HG03460 (cell line): ENCODE results near the gene CD79B.

ENCODE experiments used
- ATAC-seq: cut with Tn5 transposase; IDR thresholded peaks from one replicate; pipeline ENCODE4 v1.9.1; 2021; ENCODE audit not compliant: unreplicated experiment

The CD79B gene

GRCh38 chr17:63931981-63932561 is at the start of gene CD79B:
Gene CD79B (minus strand): TSS chr17:63932331. CDS start chr17:63932261, 70 bp downstream.
- ATAC-seq, result peak; percentile 82

- no peak for ATAC-seq
Measured at GRCh38 chr17:63978272-63979200, 46.4 kb upstream of the CD79B start.

DNA sequence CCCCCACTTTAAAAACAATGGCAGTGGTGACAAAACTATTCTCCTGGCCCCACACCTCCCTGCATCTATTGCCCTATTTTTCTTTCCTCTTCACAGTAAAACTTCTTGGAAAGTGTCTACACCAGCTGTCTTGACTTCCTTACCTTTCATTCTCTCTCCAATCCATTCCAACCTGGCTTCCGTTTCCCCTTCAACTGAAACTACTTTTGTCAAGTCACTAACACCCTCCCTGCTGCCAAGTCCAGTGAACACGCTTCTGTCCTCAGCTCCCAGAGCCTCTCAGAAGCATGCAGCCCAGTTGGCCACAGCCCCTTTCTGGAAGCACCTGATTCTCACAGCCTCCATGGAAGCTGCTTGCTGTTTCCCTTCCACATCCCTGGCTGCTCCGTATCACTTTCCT is 44.6 kb upstream of the CD79B start:
- no peak for ATAC-seq

DNA sequence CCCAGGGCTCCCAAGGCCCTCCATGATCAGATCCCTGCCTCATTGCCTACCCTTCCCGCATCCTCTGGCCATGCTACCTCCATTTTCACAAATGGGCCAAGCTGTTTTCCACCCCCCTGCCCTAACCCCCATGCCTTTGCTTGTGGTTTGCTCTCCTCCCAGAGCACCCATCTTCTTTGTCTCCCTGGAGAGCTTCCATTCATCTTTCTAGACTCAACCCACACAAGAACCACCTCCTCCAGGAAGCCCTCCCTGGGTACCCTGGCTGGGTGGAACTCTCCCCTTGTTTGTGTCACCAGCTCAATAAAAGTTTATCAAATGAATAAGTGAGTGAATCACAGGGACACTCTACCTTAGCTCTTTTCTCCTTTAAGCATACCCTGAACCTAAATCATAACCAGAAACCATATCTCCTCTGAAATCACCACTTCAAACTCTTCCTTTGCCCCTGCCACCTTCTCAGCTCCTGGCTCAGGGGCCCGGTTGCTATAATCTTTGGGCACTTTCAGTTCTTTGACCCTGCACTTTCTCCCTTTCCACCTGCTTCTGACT is 43.5 kb upstream of the CD79B start:
- ATAC-seq, result no peak

DNA sequence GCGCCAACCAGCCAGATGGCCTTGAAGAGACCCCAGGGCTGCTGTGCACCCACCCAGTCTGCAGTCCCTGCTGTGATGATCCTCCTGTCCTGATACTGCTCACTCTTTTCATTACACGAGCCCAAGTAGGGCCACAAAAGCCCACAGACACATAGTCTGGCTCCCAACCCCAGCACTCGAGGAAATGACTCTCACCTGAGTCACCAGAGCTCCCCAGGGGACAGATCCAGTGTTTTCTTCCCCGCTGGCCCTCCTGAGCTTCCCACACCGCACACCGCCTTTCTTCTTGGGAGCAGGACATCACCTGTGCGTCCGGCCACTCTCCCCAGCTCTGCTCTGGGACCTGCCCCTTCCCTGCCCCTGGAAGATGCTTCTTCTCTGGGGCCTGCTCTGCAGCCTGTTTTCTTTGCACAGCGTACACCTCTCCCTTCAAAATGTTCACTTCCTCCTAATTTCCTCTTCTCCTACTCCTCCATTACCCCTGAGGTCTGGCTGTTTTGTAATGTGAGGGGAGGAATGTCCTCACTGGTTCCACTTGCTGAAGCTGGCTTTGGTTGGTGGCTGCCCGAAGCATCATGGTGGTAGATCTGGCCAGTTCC is 42.6 kb upstream of the CD79B start:
- ATAC-seq, result no peak

GRCh38 chr17:63973930-63974593 is 41.9 kb upstream of the CD79B start:
- ATAC-seq, result no peak

DNA sequence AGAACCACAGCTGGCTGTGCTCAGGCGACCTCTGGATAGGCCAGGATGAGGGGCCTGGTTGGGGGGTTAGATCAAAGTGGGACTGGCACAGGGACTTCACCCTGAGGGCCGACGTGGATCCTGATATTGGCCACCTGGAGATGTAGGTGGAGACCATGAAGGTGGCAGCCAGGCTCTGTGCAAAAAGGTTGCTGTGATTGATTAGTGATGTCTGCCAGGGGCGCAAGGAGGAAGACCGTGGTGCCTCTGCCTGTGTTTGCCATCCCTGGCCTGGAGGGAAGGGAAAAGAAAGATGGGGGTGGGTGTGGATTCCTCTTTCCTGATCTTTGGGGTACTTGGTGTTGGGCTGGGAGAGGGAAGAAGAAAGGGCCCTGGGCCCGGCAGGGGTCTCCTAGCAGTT is 41.1 kb upstream of the CD79B start:
- no peak for ATAC-seq

DNA sequence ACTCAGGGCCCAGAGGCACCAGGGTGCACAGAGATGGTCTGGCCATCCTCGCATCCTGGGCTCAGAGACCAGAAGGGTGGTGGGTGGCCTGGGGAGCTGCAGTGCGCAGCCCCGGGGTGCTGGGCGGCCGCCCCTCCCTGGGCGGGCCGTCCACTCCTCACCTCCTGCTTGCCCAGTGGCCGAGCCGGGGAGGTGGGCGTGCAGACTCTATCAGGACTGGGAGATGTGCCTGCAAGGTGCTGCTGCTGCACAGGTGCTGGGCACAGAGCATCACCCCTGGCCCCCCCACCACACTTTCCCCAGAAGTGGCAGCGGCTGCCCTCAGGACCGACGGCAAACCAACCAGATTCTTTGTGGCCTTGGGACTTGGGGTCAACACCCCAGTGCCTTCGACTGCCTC is 40.7 kb upstream of the CD79B start, which contains the start of gene SCN4A:
Gene SCN4A (minus strand): TSS at position 123 of the 400 bp plus-strand sequence. CDS start 77 bp downstream, at position 46.
- ATAC-seq, result no peak

- ATAC-seq, result no peak
Measured at GRCh38 chr17:63969278-63969677, 37.1 kb upstream of the CD79B start.

DNA sequence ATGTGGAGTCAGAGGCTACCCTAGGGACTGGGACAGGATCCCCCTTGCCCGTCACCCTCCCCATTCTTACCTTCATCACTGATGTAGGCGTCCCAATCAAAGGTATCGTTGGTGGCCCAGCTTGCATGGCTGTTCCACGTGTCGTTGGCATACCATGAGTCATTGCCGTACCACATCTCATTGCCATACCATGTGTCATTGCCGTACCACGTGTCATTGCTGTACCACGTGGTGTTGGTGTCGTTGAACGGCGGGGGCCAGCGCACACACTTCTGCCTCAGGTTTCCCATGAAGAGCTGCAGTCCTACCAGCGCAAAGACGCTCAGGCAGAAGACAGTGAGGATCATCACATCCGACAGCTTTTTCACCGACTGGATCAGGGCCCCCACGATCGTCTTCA is 35.8 kb upstream of the CD79B start:
- no peak for ATAC-seq

DNA sequence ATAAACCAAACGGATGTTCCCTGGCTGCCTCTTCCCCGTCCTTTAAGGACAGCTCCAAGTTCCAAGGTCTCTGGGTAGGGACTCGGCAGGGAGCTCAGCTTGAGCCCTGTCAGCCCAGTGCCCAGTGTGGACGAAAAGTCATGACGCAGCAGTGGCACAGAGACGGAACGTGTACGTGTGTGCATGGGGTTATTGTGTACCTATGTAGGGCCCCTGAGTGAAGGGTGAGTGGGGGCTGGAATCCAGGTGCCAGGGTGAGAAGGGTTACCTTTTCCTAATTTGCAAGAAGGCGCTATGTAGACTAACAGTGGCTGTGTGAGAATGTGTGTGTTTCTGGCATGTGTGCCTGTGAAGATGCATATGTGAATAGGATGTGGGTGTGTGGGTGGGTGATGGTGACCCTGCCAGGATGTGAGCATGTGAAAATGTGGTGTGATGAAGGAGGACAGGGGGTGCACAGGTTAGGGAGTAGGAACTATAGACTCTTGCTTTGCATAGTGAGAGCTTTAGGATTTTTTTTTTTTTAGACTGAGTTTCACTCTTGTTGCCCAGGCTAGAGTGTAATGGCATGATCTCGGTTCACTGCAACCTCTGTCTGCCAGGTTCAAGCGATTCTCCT is 34.6 kb upstream of the CD79B start:
- ATAC-seq, result no peak

GRCh38 chr17:63963123-63963522 is 31.0 kb upstream of the CD79B start:
- no peak for ATAC-seq

- no peak for ATAC-seq
Measured at GRCh38 chr17:63962298-63962744, 30.2 kb upstream of the CD79B start.

- ATAC-seq, result no peak
Measured at GRCh38 chr17:63961355-63962212, 29.5 kb upstream of the CD79B start.

DNA sequence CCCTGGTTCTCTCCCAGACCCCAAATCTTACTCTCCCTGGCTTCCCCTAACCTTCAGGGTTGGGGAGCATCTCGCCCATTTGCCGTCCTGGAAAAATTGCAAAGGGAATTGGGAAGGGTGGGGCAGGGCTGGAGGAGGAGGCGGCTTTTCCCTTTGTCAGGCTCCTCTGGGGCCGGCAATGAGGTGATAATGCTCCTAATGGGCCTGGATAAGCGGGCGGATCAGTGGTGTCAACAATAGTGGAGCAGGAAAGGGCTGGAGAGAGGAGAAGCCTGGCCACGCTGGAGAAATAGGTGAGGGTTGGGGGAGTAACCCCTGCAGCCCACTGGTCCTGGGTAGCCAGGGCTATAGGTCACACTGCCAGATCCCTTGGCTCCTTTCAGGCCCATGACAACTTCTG is 28.3 kb upstream of the CD79B start:
- ATAC-seq, result no peak

DNA sequence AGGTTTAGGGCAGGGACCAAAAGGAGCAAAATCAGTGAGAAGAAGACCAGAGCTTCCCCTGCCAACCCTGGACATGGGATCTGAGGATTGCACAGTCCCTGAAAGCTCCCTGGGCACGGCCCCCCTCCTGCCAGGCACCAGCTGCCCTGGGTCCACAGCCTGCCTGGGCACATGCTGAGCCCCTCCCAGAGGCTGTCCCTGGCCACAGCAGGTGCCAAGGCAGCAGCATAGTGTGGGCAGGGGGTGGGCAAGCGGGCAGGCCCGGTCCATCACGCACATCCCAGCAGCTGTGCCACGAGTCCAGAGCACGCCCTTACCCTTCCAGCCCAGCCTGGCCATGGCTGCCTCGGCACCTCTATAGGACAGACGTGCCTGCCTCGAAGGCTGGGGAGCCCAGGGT is 27.9 kb upstream of the CD79B start:
- ATAC-seq, result no peak

DNA sequence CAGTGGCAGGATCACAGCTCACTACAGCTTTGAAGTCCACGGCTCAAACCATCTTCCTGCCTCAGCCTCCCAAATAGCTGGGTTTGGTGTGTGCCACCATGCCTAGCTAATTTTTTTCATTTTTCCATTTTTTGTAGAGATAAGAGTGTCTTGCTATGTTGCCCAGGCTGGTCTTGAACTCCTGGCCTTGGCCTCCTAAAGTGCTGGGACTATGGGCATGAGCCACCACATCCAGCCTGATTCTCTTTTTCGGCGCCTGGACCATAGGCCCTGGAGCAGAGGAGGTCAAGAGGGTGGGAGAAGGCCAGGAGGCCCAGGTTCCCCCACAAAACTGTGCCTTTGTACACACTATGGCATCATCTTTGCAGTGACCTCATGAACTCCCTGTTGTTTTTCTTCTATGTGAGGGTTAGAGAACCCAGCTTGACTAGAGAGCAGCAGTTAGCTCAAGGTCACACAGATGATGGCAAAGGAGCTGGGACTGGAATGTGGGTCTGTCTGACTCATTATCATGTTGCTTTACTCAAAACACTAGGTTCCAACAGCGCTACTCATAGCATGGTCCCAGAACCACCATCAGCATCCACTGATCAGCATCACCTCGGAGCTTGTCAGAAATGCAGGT is 24.3 kb upstream of the CD79B start:
- ATAC-seq, result no peak

DNA sequence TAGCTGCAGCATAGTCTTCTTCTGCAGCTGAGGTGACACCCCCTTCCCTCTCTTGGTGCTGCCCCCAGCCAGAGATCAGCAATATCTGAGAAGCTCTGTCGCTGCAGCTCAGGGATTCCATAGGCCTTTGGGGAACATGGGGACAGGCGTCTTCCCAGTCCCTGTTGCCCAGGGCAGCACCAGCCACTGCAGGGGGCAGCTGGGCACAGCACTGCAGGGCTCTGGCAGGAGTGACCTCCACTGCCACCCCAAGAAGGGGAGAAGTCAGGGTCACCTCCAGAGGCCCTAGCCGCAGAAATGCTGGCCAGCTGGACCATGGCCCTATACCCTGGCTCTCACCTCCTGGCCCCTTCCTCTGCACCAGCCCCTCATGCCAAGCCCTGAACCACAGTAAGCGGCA is 23.7 kb upstream of the CD79B start:
- ATAC-seq, result no peak

- no peak for ATAC-seq
Measured at GRCh38 chr17:63955232-63955631, 23.1 kb upstream of the CD79B start.
